ENCODE measurements around the gene ARRDC2. TPM values are rescaled to one million over a fixed set of nuclear protein-coding genes. Genes with fewer than 3 reads are reported as not detected.

ARRDC2 gene
- total RNA-seq, 4 donors from 2014 or later: 127 to 180 (median 177) TPM

- H3K36me3 ChIP-seq: no peaks in the 10 kb centered on the region
- H3K4me1 ChIP-seq: peaks cover 0 to 24% (median 4%) of the 10 kb centered on the region in 4 donors
- H3K4me3 ChIP-seq: no peak overlapping the region
- H3K27me3 ChIP-seq: peaks cover 0 to 3% of the 10 kb centered on the region in 2 donors
- H3K9me3 ChIP-seq: no peaks in the 10 kb centered on the region
- WGBS, 2 donors: 65 to 73% methylated on average over 27 to 38 of the region's 41 CpGs
- no peak for DNase-seq (ENCODE audit: low spot score in 2 of 2)
- TF ChIP-seq EP300 (IDR thresholded peaks at IDR 0.05) (no peak), POLR2A (IDR thresholded peaks at IDR 0.05) (no peak), CTCF (IDR thresholded peaks at IDR 0.05) (peak in 2 of 5 experiments; percentile 8 to 21)
- H3K27ac ChIP-seq: peak overlapping the region in 2 of 4 donors; percentile 20 to 36
Observed at GRCh38 chr19:17997969-17998826, 9.8 kb upstream of the ARRDC2 start.

GRCh38 chr19:17998827-17999150, 9.2 kb upstream of the ARRDC2 start:
- 79 to 92% methylated on average over 4 to 5 of the region's 5 CpGs for WGBS, 2 donors
- no peaks in the 10 kb centered on the region for H3K27me3 ChIP-seq
- H3K36me3 ChIP-seq: no peaks in the 10 kb centered on the region
- TF ChIP-seq POLR2A (IDR thresholded peaks at IDR 0.05): no peak
- peaks cover 0 to 24% (median 4%) of the 10 kb centered on the region in 4 donors for H3K4me1 ChIP-seq
- peak overlapping the region in 1 of 4 donors; percentile 20 for H3K27ac ChIP-seq
- no peak for DNase-seq (ENCODE audit: low spot score in 2 of 2)
- no peak overlapping the region for H3K4me3 ChIP-seq
- H3K9me3 ChIP-seq: no peaks in the 10 kb centered on the region

GRCh38 chr19:17999684-18000479, 8.1 kb upstream of the ARRDC2 start:
- Histone ChIP-seq H3K36me3 (no peaks in the 10 kb centered on the region), H3K4me1 (peaks cover 0 to 24% (median 4%) of the 10 kb centered on the region in 4 donors), H3K4me3 (peak overlapping the region in 1 of 4 donors; percentile 69), H3K27me3 (no peaks in the 10 kb centered on the region), H3K27ac (peak overlapping the region; percentile 83 to 96 (median 93)), H3K9me3 (no peaks in the 10 kb centered on the region)
- TF ChIP-seq POLR2A (IDR thresholded peaks at IDR 0.05) (no peak), EP300 (IDR thresholded peaks at IDR 0.05) (no peak), CTCF (IDR thresholded peaks at IDR 0.05) (no peak)
- no peak for DNase-seq (ENCODE audit: low spot score in 2 of 2)
- WGBS, 2 donors: 86 to 89% methylated on average over 18 to 21 of the region's 21 CpGs

GRCh38 chr19:18000480-18000914, 7.5 kb upstream of the ARRDC2 start:
- Histone ChIP-seq H3K4me1 (peaks cover 0 to 24% (median 4%) of the 10 kb centered on the region in 4 donors), H3K27me3 (no peaks in the 10 kb centered on the region), H3K9me3 (no peaks in the 10 kb centered on the region), H3K4me3 (peak overlapping the region; percentile 56 to 69 (median 61)), H3K36me3 (no peaks in the 10 kb centered on the region), H3K27ac (peak overlapping the region; percentile 83 to 96 (median 93))
- no peak for DNase-seq (ENCODE audit: low spot score in 2 of 2)
- WGBS, 2 donors: 20% methylated on average over 14 to 17 of the region's 17 CpGs
- no peak for TF ChIP-seq POLR2A (IDR thresholded peaks at IDR 0.05)
- TF ChIP-seq CTCF (IDR thresholded peaks at IDR 0.05): no peak
- TF ChIP-seq EP300 (IDR thresholded peaks at IDR 0.05): no peak

GRCh38 chr19:18000915-18001776, 6.8 kb upstream of the ARRDC2 start:
- peak overlapping the region; percentile 56 to 69 (median 61) for H3K4me3 ChIP-seq
- H3K27ac ChIP-seq: peak overlapping the region; percentile 83 to 96 (median 93)
- no peaks in the 10 kb centered on the region for H3K9me3 ChIP-seq
- 0 to 1% methylated on average over 31 to 57 of the region's 105 CpGs for WGBS, 2 donors
- H3K36me3 ChIP-seq: no peaks in the 10 kb centered on the region
- H3K4me1 ChIP-seq: peaks cover 0 to 24% (median 4%) of the 10 kb centered on the region in 4 donors
- peak; percentile 84 to 85 for DNase-seq (ENCODE audit: low spot score in 2 of 2)
- TF ChIP-seq CTCF (IDR thresholded peaks at IDR 0.05): peak in 2 of 5 experiments; percentile 31 to 37
- TF ChIP-seq POLR2A (IDR thresholded peaks at IDR 0.05): peak; percentile 37 to 84
- peak; percentile 21 to 85 for TF ChIP-seq EP300 (IDR thresholded peaks at IDR 0.05)
- H3K27me3 ChIP-seq: no peaks in the 10 kb centered on the region

Data from tibial nerve (tissue), 4 donors.